Measurements from ENCODE around the gene MYO18B.

GRCh38 chr22:26066534-26066933 is 324.5 kb downstream of the MYO18B start:
- TF ChIP-seq EZH2 (IDR thresholded peaks at IDR 0.05; ENCODE audit: low read length) (no peak), CTCF (optimal IDR thresholded peaks at IDR 0.05 in 1 of 3, IDR thresholded peaks at IDR 0.05 in 1 of 3, conservative IDR thresholded peaks at IDR 0.05 in 1 of 3; ENCODE audit: extremely low read depth in 1 of 3, insufficient read depth in 2 of 3, low read length in 3 of 3) (no peak)

All from keratinocyte (primary cell).